NCI-H1436 treated with DMSO at 0.1 percent for 48 hours (cell line): ENCODE measurements around the gene NDUFS8.

Experiments used
- DNase-seq: peaks from one replicate; lab custom pipeline; 2025; lab: John Stamatoyannopoulos, UW

NDUFS8 gene

GRCh38 chr11:68036717-68037239, 6.3 kb downstream of the NDUFS8 start:
- DNase-seq = no peak

GRCh38 chr11:68037411-68038225, 7.1 kb downstream of the NDUFS8 start:
- DNase-seq = no peak

GRCh38 chr11:68038226-68038717, 7.8 kb downstream of the NDUFS8 start:
- DNase-seq = no peak

- no peak for DNase-seq
Observed at GRCh38 chr11:68038718-68039525, 8.4 kb downstream of the NDUFS8 start, which contains the start of gene TCIRG1. TCIRG1 (plus strand) TSS chr11:68039025; CDS start chr11:68041272, 2,247 bp downstream.

- DNase-seq = no peak
Observed at GRCh38 chr11:68039526-68040086, 9.1 kb downstream of the NDUFS8 start.

GRCh38 chr11:68040101-68040956, 9.8 kb downstream of the NDUFS8 start:
- DNase-seq = peak; percentile 22

- no peak for DNase-seq
Observed at GRCh38 chr11:68040957-68041591, 10.6 kb downstream of the NDUFS8 start.

- no peak for DNase-seq
Observed at GRCh38 chr11:68041617-68042218, 11.2 kb downstream of the NDUFS8 start.

GRCh38 chr11:68042219-68043028, 11.9 kb downstream of the NDUFS8 start:
- DNase-seq = no peak

- DNase-seq = no peak
Observed at GRCh38 chr11:68043029-68043348, 12.5 kb downstream of the NDUFS8 start.

- DNase-seq = no peak
Observed at GRCh38 chr11:68043349-68044144, 13.1 kb downstream of the NDUFS8 start.

- no peak for DNase-seq
Observed at GRCh38 chr11:68044145-68044813, 13.8 kb downstream of the NDUFS8 start.

GRCh38 chr11:68044898-68045351, 14.4 kb downstream of the NDUFS8 start:
- DNase-seq = no peak

GRCh38 chr11:68047437-68048290, 17.2 kb downstream of the NDUFS8 start:
- DNase-seq = no peak

GRCh38 chr11:68048681-68049508, 18.4 kb downstream of the NDUFS8 start:
- no peak for DNase-seq
